Measurements from ENCODE around the gene VPS52. TPM values are rescaled to one million over a fixed set of nuclear protein-coding genes. Genes with fewer than 3 reads are reported as not detected.

VPS52 gene
- total and polyA plus RNA-seq, 4 donors = 37.3 to 59.9 (median 43.9) TPM

- no peak for TF ChIP-seq CTCF (IDR thresholded peaks at IDR 0.05; ENCODE audit: control extremely low read depth, extremely low read depth)
- H3K27me3 ChIP-seq (ENCODE audit: control insufficient read depth in 3 of 3, insufficient read depth in 3 of 3, low read length in 2 of 3) = no peaks in the 10 kb centered on the region
- WGBS, 2 donors = 18 to 20% methylated on average over 15 of the region's 15 CpGs
- peak overlapping the region; percentile 41 for H3K4me3 ChIP-seq
- peaks cover 0 to 16% (median 6%) of the 10 kb centered on the region in 4 donors for H3K36me3 ChIP-seq (ENCODE audit: control insufficient read depth in 4 of 4, insufficient read depth in 4 of 4, low read length in 4 of 4)
- no peak for ATAC-seq (ENCODE audit: insufficient read depth, low FRiP score)
- no peak for DNase-seq
- H3K4me1 ChIP-seq (ENCODE audit: control insufficient read depth in 5 of 5, insufficient read depth in 5 of 5, low read length in 5 of 5) = peaks cover 3 to 23% (median 6%) of the 10 kb centered on the region in 5 donors
- H3K9me3 ChIP-seq (ENCODE audit: control insufficient read depth in 4 of 4, insufficient read depth in 3 of 4, low read length in 3 of 4) = no peaks in the 10 kb centered on the region
- peak overlapping the region; percentile 92 to 94 for H3K27ac ChIP-seq (ENCODE audit: low read depth in 1 of 2, low read length in 1 of 2)
- H3K9ac ChIP-seq (ENCODE audit: insufficient read depth in 1 of 2, low read length in 2 of 2) = peak overlapping the region in 1 of 2 donors; percentile 76
These were observed 21.7 kb downstream of the VPS52 start for GRCh38 chr6:33249732-33250630.

DNA sequence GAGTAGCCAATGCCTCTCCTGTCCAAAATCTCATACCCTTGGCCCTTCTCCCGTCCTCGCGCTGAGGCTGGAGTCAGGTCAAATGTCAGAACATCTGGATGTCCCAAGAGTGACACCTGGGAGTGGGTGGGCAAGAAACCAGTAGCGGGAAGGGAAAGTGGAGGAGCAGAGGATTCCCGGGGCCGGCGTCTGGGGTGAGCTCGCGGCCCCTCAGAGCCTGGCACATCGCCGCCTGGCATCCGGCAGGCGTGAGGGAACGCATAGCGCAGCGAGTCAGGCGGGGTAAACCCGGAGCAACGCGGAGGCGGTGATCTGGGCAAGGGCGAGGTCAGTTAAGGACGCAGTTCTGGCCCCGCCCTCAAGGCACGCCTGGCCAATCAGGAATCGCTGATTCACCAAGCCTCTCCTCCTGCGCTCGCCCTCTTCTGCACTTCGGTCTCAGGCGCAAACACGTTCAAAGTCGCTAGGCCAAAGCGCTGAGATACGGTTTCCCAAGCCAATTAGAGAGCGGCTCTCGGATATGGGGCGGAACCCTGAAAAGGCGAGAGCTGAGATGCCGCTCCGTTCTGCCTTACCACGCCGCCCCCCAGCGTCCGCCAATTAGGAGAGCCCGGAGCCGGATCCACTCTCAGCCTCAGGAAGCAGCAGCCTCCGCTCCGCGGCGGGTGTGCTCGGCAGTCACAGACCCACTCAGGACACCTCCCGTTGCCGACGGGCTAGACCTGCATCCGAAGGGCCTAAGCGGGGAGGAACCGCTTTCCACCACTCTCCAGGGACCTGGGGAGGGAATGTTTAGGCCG, 22.5 kb downstream of the VPS52 start:
- DNase-seq = peak; percentile 97 to 99 (median 98)
- H3K27ac ChIP-seq (ENCODE audit: low read depth in 1 of 2, low read length in 1 of 2) = peak overlapping the region; percentile 92 to 94
- peak; percentile 93 for ATAC-seq (ENCODE audit: insufficient read depth, low FRiP score)

GRCh38 chr6:33248643-33248931, 23.1 kb downstream of the VPS52 start:
- peak overlapping the region in 1 of 2 donors; percentile 7 for H3K9ac ChIP-seq (ENCODE audit: insufficient read depth in 1 of 2, low read length in 2 of 2)
- H3K9me3 ChIP-seq (ENCODE audit: control insufficient read depth in 4 of 4, insufficient read depth in 3 of 4, low read length in 3 of 4) = no peaks in the 10 kb centered on the region
- DNase-seq (no peak), ATAC-seq (ENCODE audit: insufficient read depth, low FRiP score) (peak; percentile 0)
- peak overlapping the region; percentile 26 for H3K4me3 ChIP-seq
- peaks cover 3 to 23% (median 6%) of the 10 kb centered on the region in 5 donors for H3K4me1 ChIP-seq (ENCODE audit: control insufficient read depth in 5 of 5, insufficient read depth in 5 of 5, low read length in 5 of 5)
- no peak for TF ChIP-seq CTCF (IDR thresholded peaks at IDR 0.05; ENCODE audit: control extremely low read depth, extremely low read depth)
- no peaks in the 10 kb centered on the region for H3K27me3 ChIP-seq (ENCODE audit: control insufficient read depth in 3 of 3, insufficient read depth in 3 of 3, low read length in 2 of 3)
- WGBS, 2 donors = 0 to 1% methylated on average over 18 of the region's 18 CpGs
- peak overlapping the region; percentile 79 to 83 for H3K27ac ChIP-seq (ENCODE audit: low read depth in 1 of 2, low read length in 1 of 2)
- H3K36me3 ChIP-seq (ENCODE audit: control insufficient read depth in 4 of 4, insufficient read depth in 4 of 4, low read length in 4 of 4) = peaks cover 0 to 14% (median 5%) of the 10 kb centered on the region in 4 donors

More for the DNA sequence above, 22.5 kb downstream of the VPS52 start:
- Histone ChIP-seq H3K9ac (ENCODE audit: insufficient read depth in 1 of 2, low read length in 2 of 2) (peak overlapping the region; percentile 26 to 76), H3K4me3 (peak overlapping the region; percentile 41), H3K9me3 (ENCODE audit: control insufficient read depth in 4 of 4, insufficient read depth in 3 of 4, low read length in 3 of 4) (no peaks in the 10 kb centered on the region), H3K27me3 (ENCODE audit: control insufficient read depth in 3 of 3, insufficient read depth in 3 of 3, low read length in 2 of 3) (no peaks in the 10 kb centered on the region), H3K36me3 (ENCODE audit: control insufficient read depth in 4 of 4, insufficient read depth in 4 of 4, low read length in 4 of 4) (peaks cover 0 to 14% (median 5%) of the 10 kb centered on the region in 4 donors), H3K4me1 (ENCODE audit: control insufficient read depth in 5 of 5, insufficient read depth in 5 of 5, low read length in 5 of 5) (peaks cover 3 to 23% (median 6%) of the 10 kb centered on the region in 5 donors)
- 0% methylated on average over 56 to 58 of the region's 58 CpGs for WGBS, 2 donors
- TF ChIP-seq CTCF (IDR thresholded peaks at IDR 0.05; ENCODE audit: control extremely low read depth, extremely low read depth) = peak; percentile 27

Measured in lung (tissue), 12 donors.